Neural progenitor cell (in vitro differentiated cells): Measurements from ENCODE around the gene SDK1.

Experiments used
- EZH2 ChIP-seq: fragments of 200-600 bp; sonication (generic); IDR thresholded peaks from 2 replicates; pipeline ENCODE4 v1.6.1; 2017; ENCODE audit warnings: antibody characterized with exemption, mild to moderate bottlenecking, moderate library complexity
- EZH2phosphoT487 ChIP-seq: fragments of 200-600 bp; sonication (generic); IDR thresholded peaks from 2 replicates; pipeline ENCODE4 v1.6.1; 2017; ENCODE audit warnings: antibody characterized with exemption

GRCh38 chr7:4014346-4015050 lies 713.4 kb downstream of the SDK1 start:
- TF ChIP-seq EZH2phosphoT487 (no peak), EZH2 (no peak)
